ENCODE measurements around the gene CERS6.

Gene CERS6

DNA sequence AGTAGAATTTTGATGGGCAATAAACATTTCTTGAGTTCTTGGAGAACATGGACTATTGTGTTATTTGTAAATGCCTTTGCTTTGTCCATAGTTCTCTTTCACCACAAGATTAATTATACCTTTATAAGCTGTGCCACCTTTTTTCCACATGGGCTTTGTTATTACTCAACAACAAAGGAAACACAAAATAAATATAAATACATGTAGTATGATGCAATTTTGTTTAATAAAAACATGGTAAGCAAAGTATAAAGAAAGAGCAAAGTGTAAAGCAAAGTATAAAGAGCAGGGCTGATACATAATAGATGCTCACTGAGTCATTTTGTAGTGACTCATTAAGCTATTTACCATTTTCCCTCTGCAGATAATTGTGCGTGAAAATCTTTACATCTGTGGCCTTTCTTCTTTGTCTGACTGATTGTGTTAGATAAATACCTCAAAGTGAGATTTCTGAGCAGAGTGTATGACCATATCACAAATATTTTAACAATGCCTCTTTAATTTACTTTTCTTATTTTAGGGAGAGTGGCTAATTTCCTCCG is 80.9 kb downstream of the CERS6 start:
- TF ChIP-seq BHLHE40 (IDR thresholded peaks at IDR 0.05; ENCODE audit: borderline replicate concordance): no peak
- no peak for TF ChIP-seq TARDBP (IDR thresholded peaks at IDR 0.05)
- no peak for TF ChIP-seq CTBP1 (IDR thresholded peaks at IDR 0.05; ENCODE audit: borderline replicate concordance)
- no peak for TF ChIP-seq FOXA1 (IDR thresholded peaks at IDR 0.05)
- no peak for TF ChIP-seq ARNT (IDR thresholded peaks at IDR 0.05)
- TF ChIP-seq, protein P1, sequence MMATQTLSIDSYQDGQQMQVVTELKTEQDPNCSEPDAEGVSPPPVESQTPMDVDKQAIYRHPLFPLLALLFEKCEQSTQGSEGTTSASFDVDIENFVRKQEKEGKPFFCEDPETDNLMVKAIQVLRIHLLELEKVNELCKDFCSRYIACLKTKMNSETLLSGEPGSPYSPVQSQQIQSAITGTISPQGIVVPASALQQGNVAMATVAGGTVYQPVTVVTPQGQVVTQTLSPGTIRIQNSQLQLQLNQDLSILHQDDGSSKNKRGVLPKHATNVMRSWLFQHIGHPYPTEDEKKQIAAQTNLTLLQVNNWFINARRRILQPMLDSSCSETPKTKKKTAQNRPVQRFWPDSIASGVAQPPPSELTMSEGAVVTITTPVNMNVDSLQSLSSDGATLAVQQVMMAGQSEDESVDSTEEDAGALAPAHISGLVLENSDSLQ (IDR thresholded peaks at IDR 0.05): no peak
- TF ChIP-seq FOXM1 (IDR thresholded peaks at IDR 0.05; ENCODE audit: borderline replicate concordance): no peak
- TF ChIP-seq ELF4 (IDR thresholded peaks at IDR 0.05): no peak
- TF ChIP-seq SP1 (IDR thresholded peaks at IDR 0.05): no peak
- no peak for TF ChIP-seq NFRKB (IDR thresholded peaks at IDR 0.05)
- CTCF ChIA-PET: no interaction called here
- no peak for DNase-seq (ENCODE audit: extremely low spot score)
- POLR2A ChIA-PET: no interaction called here

DNA sequence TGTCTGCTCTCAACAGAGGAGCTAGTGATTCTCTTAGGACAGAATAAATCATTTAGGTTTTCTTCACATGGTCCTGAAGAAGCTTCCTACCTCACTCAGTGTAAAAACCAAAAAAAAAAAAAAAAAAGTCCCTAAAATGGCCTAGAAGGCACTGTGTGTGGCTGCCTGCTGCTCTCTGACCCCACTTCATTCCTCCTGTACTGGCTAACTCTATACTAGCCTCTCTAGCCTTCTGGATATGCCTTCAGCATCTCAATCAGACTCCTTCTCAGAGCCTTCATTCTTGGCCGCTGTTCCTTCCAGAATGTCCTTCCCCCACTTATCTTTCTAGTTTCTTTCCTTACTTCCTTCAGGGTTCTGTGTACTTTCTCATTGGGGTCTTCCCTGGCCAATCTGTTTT is 82.1 kb downstream of the CERS6 start:
- ChIA-PET POLR2A (no interaction called here), CTCF (no interaction called here)
- TF ChIP-seq SUZ12 (IDR thresholded peaks at IDR 0.05) (no peak), FOXK2 (IDR thresholded peaks at IDR 0.05) (no peak), TARDBP (IDR thresholded peaks at IDR 0.05) (no peak), CTBP1 (IDR thresholded peaks at IDR 0.05; ENCODE audit: borderline replicate concordance) (no peak), HDGF (IDR thresholded peaks at IDR 0.05; ENCODE audit: borderline replicate concordance) (no peak), LEF1 (IDR thresholded peaks at IDR 0.05; ENCODE audit: borderline replicate concordance) (no peak), FOXM1 (IDR thresholded peaks at IDR 0.05; ENCODE audit: borderline replicate concordance) (no peak), BHLHE40 (IDR thresholded peaks at IDR 0.05; ENCODE audit: borderline replicate concordance) (no peak), L3MBTL2 (conservative IDR thresholded peaks at IDR 0.05) (no peak), SP1 (IDR thresholded peaks at IDR 0.05) (no peak), ARNT (IDR thresholded peaks at IDR 0.05) (no peak), FOXA1 (IDR thresholded peaks at IDR 0.05) (no peak), ELF4 (IDR thresholded peaks at IDR 0.05) (no peak), NFRKB (IDR thresholded peaks at IDR 0.05) (no peak), ZNF384 (IDR thresholded peaks at IDR 0.05) (no peak)
- TF ChIP-seq, protein P1 (IDR thresholded peaks at IDR 0.05): no peak
- DNase-seq (ENCODE audit: extremely low spot score): no peak

DNA sequence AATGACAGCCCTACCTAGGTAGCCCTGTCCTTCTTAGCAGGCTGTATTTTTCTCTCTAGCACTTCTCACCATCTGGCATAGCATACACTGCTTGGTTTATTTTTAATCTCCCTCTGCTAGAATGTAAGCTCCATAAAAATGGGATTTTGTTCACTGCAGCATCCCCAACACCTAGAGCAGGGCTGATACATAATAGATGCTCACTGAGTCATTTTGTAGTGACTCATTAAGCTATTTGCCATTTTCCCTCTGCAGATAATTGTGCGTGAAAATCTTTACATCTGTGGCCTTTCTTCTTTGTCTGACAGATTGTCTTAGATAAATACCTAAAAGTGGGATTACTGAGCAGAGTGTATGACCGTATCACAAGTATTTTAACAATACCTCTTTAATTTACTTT is 82.5 kb downstream of the CERS6 start:
- CTCF ChIA-PET: no interaction called here
- POLR2A ChIA-PET: no interaction called here
- TF ChIP-seq SP1 (IDR thresholded peaks at IDR 0.05): no peak
- TF ChIP-seq BHLHE40 (IDR thresholded peaks at IDR 0.05; ENCODE audit: borderline replicate concordance): no peak
- no peak for TF ChIP-seq ZNF384 (IDR thresholded peaks at IDR 0.05)
- TF ChIP-seq FOXM1 (IDR thresholded peaks at IDR 0.05; ENCODE audit: borderline replicate concordance): no peak
- no peak for TF ChIP-seq FOXK2 (IDR thresholded peaks at IDR 0.05)
- no peak for TF ChIP-seq HDGF (IDR thresholded peaks at IDR 0.05; ENCODE audit: borderline replicate concordance)
- TF ChIP-seq CTBP1 (IDR thresholded peaks at IDR 0.05; ENCODE audit: borderline replicate concordance): no peak
- no peak for TF ChIP-seq SUZ12 (IDR thresholded peaks at IDR 0.05)
- no peak for DNase-seq (ENCODE audit: extremely low spot score)

DNA sequence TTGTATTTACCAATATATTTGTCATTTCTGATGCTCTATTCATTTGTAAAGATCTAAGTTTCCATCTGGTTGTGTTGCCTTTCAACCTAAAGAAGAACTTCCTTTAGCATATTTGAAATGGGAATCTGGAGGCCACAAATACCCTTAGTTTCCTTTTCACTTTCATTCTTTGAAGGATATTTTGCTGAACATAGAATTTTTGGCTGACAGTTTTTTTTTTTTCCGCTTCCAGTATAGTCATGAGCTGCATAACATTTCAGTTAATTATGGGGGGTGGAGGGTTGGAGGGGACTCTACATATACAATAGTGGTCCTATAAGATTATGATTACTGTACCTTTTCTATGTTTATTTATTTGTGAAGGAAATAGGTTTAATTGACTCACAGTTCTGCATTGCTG is 83.9 kb downstream of the CERS6 start:
- no peak for TF ChIP-seq ELF4 (IDR thresholded peaks at IDR 0.05)
- TF ChIP-seq FOXM1 (IDR thresholded peaks at IDR 0.05; ENCODE audit: borderline replicate concordance): no peak
- TF ChIP-seq NFRKB (IDR thresholded peaks at IDR 0.05): no peak
- TF ChIP-seq ARNT (IDR thresholded peaks at IDR 0.05): no peak
- TF ChIP-seq TARDBP (IDR thresholded peaks at IDR 0.05): no peak
- no peak for TF ChIP-seq SP1 (IDR thresholded peaks at IDR 0.05)
- TF ChIP-seq SUZ12 (IDR thresholded peaks at IDR 0.05): no peak
- no peak for TF ChIP-seq HDGF (IDR thresholded peaks at IDR 0.05; ENCODE audit: borderline replicate concordance)
- no peak for TF ChIP-seq FOXA1 (IDR thresholded peaks at IDR 0.05)
- no peak for DNase-seq (ENCODE audit: extremely low spot score)
- ChIA-PET POLR2A (no interaction called here), CTCF (no interaction called here)

DNA sequence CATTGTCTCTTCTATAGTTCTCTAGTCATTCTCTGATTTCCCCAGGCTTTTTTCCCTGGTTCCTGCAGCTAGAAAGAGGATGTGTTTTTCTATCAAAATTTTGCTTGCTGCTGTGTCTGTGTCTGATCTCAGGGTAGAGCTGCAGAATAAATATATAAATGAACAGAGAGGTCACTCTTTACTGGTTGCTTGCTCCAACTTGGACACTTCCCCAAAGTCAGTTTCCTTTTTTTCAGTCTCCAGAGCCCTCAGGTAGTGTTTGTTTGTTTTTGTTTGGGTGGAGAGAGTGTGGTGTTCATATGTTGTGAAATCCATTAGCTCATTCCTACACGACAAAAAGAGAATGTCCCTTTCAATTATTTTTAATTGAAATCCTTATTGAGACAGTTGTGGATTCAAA is 85.8 kb downstream of the CERS6 start:
- DNase-seq (ENCODE audit: extremely low spot score): no peak
- ChIA-PET POLR2A (interaction anchor here (0.8 kb wide), 1 partner anchor 20 kb away, joined by 3 read pairs; no protein-coding TSS in a partner anchor), CTCF (no interaction called here)
- no peak for TF ChIP-seq FOXK2 (IDR thresholded peaks at IDR 0.05)
- TF ChIP-seq SP1 (IDR thresholded peaks at IDR 0.05): no peak
- no peak for TF ChIP-seq LEF1 (IDR thresholded peaks at IDR 0.05; ENCODE audit: borderline replicate concordance)
- TF ChIP-seq HDGF (IDR thresholded peaks at IDR 0.05; ENCODE audit: borderline replicate concordance): no peak
- no peak for TF ChIP-seq L3MBTL2 (conservative IDR thresholded peaks at IDR 0.05)
- TF ChIP-seq FOXM1 (IDR thresholded peaks at IDR 0.05; ENCODE audit: borderline replicate concordance): no peak
- TF ChIP-seq ZNF384 (IDR thresholded peaks at IDR 0.05): no peak
- TF ChIP-seq, protein P1 (IDR thresholded peaks at IDR 0.05): no peak
- no peak for TF ChIP-seq NFRKB (IDR thresholded peaks at IDR 0.05)
- no peak for TF ChIP-seq FOXA1 (IDR thresholded peaks at IDR 0.05)
- TF ChIP-seq SUZ12 (IDR thresholded peaks at IDR 0.05): no peak

DNA sequence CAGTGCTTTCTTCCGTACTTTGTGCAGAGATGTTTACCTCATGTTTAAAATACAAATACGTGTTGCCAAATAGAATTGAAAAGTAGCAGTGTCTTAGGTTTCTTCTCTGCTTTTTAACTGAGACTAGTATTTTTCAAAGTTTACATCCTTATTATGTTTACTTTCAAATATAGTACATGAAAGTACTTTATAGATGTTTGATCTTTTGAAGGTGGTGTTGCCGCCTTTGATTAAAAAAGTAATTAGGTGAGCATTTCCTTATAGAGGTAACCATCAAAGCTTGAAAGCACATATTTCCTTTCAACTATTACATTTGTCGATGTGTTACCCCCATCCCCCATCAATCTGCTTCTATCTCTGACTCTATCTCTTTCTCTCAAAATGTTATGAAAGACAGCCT is 87.0 kb downstream of the CERS6 start:
- ChIA-PET CTCF (no interaction called here), POLR2A (no interaction called here)
- DNase-seq (ENCODE audit: extremely low spot score): no peak
- TF ChIP-seq CTBP1 (IDR thresholded peaks at IDR 0.05; ENCODE audit: borderline replicate concordance) (no peak), BHLHE40 (IDR thresholded peaks at IDR 0.05; ENCODE audit: borderline replicate concordance) (no peak), FOXA1 (IDR thresholded peaks at IDR 0.05) (no peak), SUZ12 (IDR thresholded peaks at IDR 0.05) (no peak), TARDBP (IDR thresholded peaks at IDR 0.05) (no peak), ARNT (IDR thresholded peaks at IDR 0.05) (no peak), ZNF384 (IDR thresholded peaks at IDR 0.05) (no peak), FOXM1 (IDR thresholded peaks at IDR 0.05; ENCODE audit: borderline replicate concordance) (no peak), ELF4 (IDR thresholded peaks at IDR 0.05) (no peak), FOXK2 (IDR thresholded peaks at IDR 0.05) (no peak), L3MBTL2 (conservative IDR thresholded peaks at IDR 0.05) (no peak), SP1 (IDR thresholded peaks at IDR 0.05) (no peak), NFRKB (IDR thresholded peaks at IDR 0.05) (no peak), LEF1 (IDR thresholded peaks at IDR 0.05; ENCODE audit: borderline replicate concordance) (no peak), HDGF (IDR thresholded peaks at IDR 0.05; ENCODE audit: borderline replicate concordance) (no peak)
- TF ChIP-seq, protein P1 (IDR thresholded peaks at IDR 0.05): no peak

Data from HEK293T (cell line).